HG03571 (cell line): Measurements from ENCODE around the gene MSMP.

Experiments used
- ATAC-seq: cut with Tn5 transposase; IDR thresholded peaks from one replicate; pipeline ENCODE4 v1.9.1; 2021; ENCODE audit not compliant: unreplicated experiment

MSMP gene

GRCh38 chr9:35746583-35746982 lies 7.5 kb downstream of the MSMP start:
- no peak for ATAC-seq

- no peak for ATAC-seq
Measured at GRCh38 chr9:35745569-35745968, 8.5 kb downstream of the MSMP start.

- ATAC-seq = no peak
Measured at GRCh38 chr9:35743880-35744518, 10.1 kb downstream of the MSMP start.

GRCh38 chr9:35743452-35743851 lies 10.6 kb downstream of the MSMP start:
- no peak for ATAC-seq

DNA sequence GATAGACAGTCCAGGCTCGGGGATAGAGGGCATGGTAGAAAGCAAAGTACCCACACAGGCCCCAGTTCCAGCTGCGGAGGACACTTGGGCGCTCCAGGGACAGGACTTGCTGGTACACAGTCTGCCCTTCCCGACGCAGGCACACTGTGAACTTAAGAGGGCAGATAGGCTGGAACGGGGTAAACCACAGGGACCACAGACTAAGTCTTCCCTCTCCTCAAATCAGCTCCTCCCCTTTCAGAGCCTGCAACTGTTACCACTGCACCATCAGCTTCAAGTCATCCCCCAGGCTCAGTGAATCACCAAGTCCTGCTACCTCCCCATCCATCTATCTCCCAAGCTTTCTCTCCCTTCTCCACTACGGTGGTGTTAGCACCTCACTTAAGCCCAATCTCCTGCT lies 12.3 kb downstream of the MSMP start:
- no peak for ATAC-seq

GRCh38 chr9:35740243-35740642 lies 13.8 kb downstream of the MSMP start:
- ATAC-seq = no peak

- no peak for ATAC-seq
Measured at GRCh38 chr9:35738924-35739323, 15.2 kb downstream of the MSMP start.

DNA sequence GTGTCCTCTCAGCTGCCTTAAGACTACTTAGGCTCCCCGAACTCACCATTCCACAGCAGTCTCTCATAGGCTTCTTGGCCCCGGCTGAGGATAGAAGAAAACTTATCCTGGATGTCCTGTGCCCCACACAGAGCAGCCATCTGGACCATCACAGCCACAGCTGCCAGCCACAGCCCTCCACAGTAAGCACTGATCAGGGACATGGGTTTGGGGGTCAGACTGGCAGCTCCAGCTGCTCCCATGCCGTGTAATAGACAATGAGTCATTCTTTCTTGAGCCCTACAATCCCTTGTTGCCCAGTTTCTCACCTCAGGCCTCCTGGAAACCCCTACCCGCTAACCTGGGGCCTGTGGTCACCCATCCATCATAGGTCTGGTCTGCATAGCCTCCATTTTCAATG lies 15.9 kb downstream of the MSMP start:
- no peak for ATAC-seq

DNA sequence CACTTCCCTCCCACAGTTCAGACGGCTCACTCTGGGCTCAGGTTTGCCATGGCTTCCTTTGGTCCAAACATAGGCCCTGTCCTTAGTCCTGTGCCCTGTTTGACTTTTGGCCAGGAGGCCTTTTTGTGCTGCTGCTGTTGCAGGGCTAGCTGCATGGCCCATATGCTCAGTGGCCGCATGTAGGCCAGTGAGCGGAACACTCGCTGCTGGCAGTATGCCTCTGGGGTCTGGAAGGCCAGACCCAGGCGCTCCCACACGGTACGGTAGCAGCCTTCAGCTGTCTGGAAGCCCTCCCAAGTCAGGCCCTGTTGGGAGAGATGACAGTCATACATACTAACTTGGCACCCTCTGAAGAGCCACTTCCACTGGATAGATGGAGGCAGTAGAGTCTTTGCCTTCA lies 16.9 kb downstream of the MSMP start:
- no peak for ATAC-seq

- ATAC-seq = no peak
Measured at GRCh38 chr9:35736201-35736633, 17.9 kb downstream of the MSMP start.

DNA sequence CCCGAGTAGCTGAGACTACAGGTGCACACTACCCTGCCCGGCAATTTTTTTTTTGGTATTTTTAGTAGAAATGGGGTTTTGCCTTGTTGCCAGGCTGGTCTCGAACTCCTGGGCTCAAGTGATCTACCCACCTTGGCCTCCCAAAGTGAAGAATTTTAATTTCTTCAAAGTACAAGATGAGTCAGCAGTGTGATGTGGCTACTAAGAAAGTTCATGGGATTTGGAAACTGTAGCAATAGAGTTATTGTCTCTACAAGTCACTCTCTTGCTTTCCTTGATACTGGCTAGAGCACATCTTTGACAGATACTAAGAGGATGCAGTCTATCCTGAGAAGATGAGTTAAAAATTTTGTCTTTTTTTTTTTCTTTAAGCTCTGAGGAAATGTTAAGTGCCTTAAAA lies 20.0 kb downstream of the MSMP start:
- ATAC-seq = no peak

GRCh38 chr9:35732800-35733541 lies 21.1 kb downstream of the MSMP start:
- no peak for ATAC-seq

- ATAC-seq = peak; percentile 77
Measured at GRCh38 chr9:35732185-35732799, 21.8 kb downstream of the MSMP start, which contains the start of the genes CREB3 and TLN1. Gene CREB3 (plus strand): TSS chr9:35732666. CDS start chr9:35732773, 107 bp downstream. Gene TLN1 (minus strand): TSS chr9:35732195. CDS start chr9:35725694, 6,501 bp downstream.

- no peak for ATAC-seq
Measured at GRCh38 chr9:35731415-35732184, 22.5 kb downstream of the MSMP start.

DNA sequence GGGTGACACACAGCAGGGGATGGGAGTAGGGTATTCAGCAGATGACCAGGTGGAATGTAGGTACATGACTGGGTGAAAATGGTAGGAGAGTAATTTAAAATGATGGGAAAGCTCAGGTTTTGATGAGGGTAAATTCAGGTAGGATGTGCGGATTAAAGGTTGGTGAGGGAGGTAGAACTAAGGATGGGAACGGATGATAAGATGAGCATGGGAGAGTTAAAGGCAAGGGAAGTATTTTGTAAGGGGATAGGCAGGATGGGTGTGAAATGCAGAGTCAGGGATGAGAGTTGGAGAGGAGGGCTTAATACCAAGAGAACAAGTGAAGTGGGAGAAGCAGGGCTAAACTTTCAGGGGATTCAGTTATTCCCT lies 23.6 kb downstream of the MSMP start:
- ATAC-seq = no peak

DNA sequence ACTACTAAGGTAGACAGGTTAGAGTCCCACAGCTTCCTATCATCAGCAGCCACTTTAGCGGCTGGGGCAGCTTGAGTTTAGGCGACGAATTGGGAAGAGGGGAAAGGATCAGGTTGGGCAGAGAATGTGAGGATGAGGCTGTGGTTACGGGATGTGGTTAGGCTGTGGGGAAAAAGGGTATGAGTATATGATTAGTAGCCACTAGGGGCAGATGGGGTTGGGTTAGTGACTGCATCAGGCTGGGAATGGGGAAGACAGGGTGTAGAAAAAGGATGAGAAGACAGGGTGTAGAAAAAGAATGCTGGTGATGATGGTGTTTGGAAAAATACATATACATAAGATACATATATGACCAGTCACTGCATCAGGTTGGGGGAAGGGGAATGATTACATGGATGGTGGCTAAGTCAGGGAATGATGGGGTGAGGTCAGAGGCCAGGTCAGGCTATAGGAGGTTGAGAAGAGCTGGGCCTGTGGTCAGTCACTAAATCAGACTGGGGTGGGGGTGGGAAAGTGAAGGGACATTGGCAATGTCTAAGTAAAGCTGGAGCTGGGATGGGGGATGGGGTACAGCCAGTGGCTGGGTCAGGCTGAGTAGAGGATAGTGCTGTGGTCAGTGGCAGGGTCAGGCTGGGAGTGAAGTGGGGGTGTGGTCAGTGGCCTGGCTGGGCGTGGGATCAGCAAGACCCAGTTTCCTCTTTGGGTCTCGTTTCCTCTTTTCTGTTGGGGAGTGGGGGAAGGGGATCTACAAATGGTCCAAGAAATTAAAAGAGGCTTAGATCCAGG lies 24.2 kb downstream of the MSMP start:
- no peak for ATAC-seq

- ATAC-seq = no peak
Measured at GRCh38 chr9:35729101-35729500, 25.0 kb downstream of the MSMP start.

GRCh38 chr9:35728041-35728971 lies 25.8 kb downstream of the MSMP start:
- ATAC-seq = no peak

- no peak for ATAC-seq
Measured at GRCh38 chr9:35727676-35728040, 26.4 kb downstream of the MSMP start.

- no peak for ATAC-seq
Measured at GRCh38 chr9:35726931-35727330, 27.1 kb downstream of the MSMP start.
